Measurements from ENCODE around the gene ZNF592. TPM values are rescaled to one million over a fixed set of nuclear protein-coding genes. Genes with fewer than 3 reads are reported as not detected.
"Not testable (repeated sequence)": the region's sequence is repeated elsewhere in the genome, so short reads cannot be mapped to it uniquely, and the experiment has no call there.

The ZNF592 gene
- polyA plus RNA-seq, 1 donor (not counting 4 experiments of a cell fraction or from before 2014, with no cell fraction given): 4.1 TPM

DNA sequence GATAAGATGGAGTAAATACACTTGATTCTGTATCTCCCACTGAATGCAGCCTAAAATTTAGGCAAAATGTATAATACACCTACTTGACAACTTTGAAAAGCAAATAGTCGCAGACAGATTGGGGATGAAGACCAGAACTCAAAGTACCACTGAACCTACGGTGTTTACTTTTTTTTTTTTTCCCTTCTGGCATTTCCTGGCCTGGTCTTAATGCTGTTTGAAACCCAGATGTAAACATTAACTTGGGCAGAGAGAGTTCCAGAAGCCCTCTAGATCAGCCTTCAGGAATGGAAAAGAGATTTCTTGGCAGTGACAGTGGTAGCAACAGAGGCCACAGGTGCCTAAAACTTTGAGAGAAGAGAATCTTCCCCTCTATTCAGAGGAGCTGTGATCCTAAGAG is 96.6 kb downstream of the ZNF592 start:
- Histone ChIP-seq H3K4me2 (ENCODE audit: control insufficient read depth, extremely low read depth, insufficient read depth, low read depth, low read length) (no peak overlapping the region), H3K9me1 (ENCODE audit: control insufficient read depth, extremely low read depth, insufficient read depth, low read length) (no peaks in the 10 kb centered on the region), H3K9ac (ENCODE audit: control insufficient read depth, extremely low read depth, insufficient read depth, low read length) (no peak overlapping the region), H3K9me3 (ENCODE audit: control insufficient read depth, low read depth, low read length) (no peaks in the 10 kb centered on the region), H3K4me1 (ENCODE audit: control insufficient read depth, extremely low read depth, insufficient read depth, low read length) (no peaks in the 10 kb centered on the region), H3K79me2 (ENCODE audit: control insufficient read depth, insufficient read depth, low read length) (no peaks in the 10 kb centered on the region), H3K27me3 (ENCODE audit: control insufficient read depth, extremely low read depth, insufficient read depth, low read length) (no peaks in the 10 kb centered on the region), H3K36me3 (ENCODE audit: control insufficient read depth in 2 of 2, extremely low read depth in 1 of 2, insufficient read depth in 2 of 2, low read length in 2 of 2) (no peaks in the 10 kb centered on the region), H3K27ac (ENCODE audit: control insufficient read depth, insufficient read depth, low read length) (no peak overlapping the region), H3K4me3 (ENCODE audit: control insufficient read depth in 2 of 3, extremely low read depth in 1 of 3, insufficient read depth in 2 of 3, low read depth in 1 of 3, low read length in 3 of 3) (no peak overlapping the region), H2AFZ (ENCODE audit: control insufficient read depth, low read length) (no peak overlapping the region), H4K20me1 (ENCODE audit: control insufficient read depth, extremely low read depth, insufficient read depth, low read length) (no peaks in the 10 kb centered on the region)
- dilution Hi-C loops (cut with MboI; ENCODE audit: extremely low pct_ligation_motif_present, low sequenced_read_pairs): no loop called here
- DNase-seq (ENCODE audit: low read depth, low spot score): no peak
- no peak for FAIRE-seq
- no peak for TF ChIP-seq EZH2 (IDR thresholded peaks at IDR 0.05; ENCODE audit: low read length)
- TF ChIP-seq, protein P1, sequence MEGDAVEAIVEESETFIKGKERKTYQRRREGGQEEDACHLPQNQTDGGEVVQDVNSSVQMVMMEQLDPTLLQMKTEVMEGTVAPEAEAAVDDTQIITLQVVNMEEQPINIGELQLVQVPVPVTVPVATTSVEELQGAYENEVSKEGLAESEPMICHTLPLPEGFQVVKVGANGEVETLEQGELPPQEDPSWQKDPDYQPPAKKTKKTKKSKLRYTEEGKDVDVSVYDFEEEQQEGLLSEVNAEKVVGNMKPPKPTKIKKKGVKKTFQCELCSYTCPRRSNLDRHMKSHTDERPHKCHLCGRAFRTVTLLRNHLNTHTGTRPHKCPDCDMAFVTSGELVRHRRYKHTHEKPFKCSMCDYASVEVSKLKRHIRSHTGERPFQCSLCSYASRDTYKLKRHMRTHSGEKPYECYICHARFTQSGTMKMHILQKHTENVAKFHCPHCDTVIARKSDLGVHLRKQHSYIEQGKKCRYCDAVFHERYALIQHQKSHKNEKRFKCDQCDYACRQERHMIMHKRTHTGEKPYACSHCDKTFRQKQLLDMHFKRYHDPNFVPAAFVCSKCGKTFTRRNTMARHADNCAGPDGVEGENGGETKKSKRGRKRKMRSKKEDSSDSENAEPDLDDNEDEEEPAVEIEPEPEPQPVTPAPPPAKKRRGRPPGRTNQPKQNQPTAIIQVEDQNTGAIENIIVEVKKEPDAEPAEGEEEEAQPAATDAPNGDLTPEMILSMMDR (optimal IDR thresholded peaks at IDR 0.05 in 1 of 3, IDR thresholded peaks at IDR 0.05 in 1 of 3, conservative IDR thresholded peaks at IDR 0.05 in 1 of 3; ENCODE audit: extremely low read depth in 1 of 3, insufficient read depth in 2 of 3, low read length in 3 of 3): no peak

DNA sequence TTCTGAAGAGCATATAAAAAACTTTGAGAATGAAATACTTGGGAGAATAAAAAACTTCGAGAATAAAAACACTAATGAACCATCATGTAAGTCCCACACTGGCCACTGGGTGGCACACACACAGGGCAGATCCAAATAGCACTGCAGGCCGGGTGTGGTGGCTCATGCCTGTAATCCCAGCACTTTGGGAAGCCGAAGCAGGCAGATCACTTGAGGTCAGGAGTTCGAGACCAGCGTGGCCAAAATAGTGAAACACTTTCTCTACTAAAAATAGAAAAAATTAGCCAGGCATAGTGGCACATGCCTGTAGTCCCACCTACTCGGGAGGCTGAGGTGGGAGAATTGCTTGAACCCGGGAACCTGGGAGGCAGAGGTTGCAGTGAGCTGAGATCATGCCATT is 97.2 kb downstream of the ZNF592 start:
- H3K9me3 ChIP-seq (ENCODE audit: control insufficient read depth, low read depth, low read length); H3K4me2 ChIP-seq (ENCODE audit: control insufficient read depth, extremely low read depth, insufficient read depth, low read depth, low read length); H3K27me3 ChIP-seq (ENCODE audit: control insufficient read depth, extremely low read depth, insufficient read depth, low read length); H3K4me3 ChIP-seq (ENCODE audit: control insufficient read depth in 2 of 3, extremely low read depth in 1 of 3, insufficient read depth in 2 of 3, low read depth in 1 of 3, low read length in 3 of 3); dilution Hi-C loops (cut with MboI; ENCODE audit: extremely low pct_ligation_motif_present, low sequenced_read_pairs); H3K9me1 ChIP-seq (ENCODE audit: control insufficient read depth, extremely low read depth, insufficient read depth, low read length); H4K20me1 ChIP-seq (ENCODE audit: control insufficient read depth, extremely low read depth, insufficient read depth, low read length); H2AFZ ChIP-seq (ENCODE audit: control insufficient read depth, low read length); H3K79me2 ChIP-seq (ENCODE audit: control insufficient read depth, insufficient read depth, low read length); H3K9ac ChIP-seq (ENCODE audit: control insufficient read depth, extremely low read depth, insufficient read depth, low read length); H3K27ac ChIP-seq (ENCODE audit: control insufficient read depth, insufficient read depth, low read length); H3K4me1 ChIP-seq (ENCODE audit: control insufficient read depth, extremely low read depth, insufficient read depth, low read length); H3K36me3 ChIP-seq (ENCODE audit: control insufficient read depth in 2 of 2, extremely low read depth in 1 of 2, insufficient read depth in 2 of 2, low read length in 2 of 2): not testable (repeated sequence)
- FAIRE-seq (peak; percentile 81), DNase-seq (ENCODE audit: low read depth, low spot score) (peak; percentile 33)
- TF ChIP-seq, protein P1 (optimal IDR thresholded peaks at IDR 0.05 in 1 of 3, IDR thresholded peaks at IDR 0.05 in 1 of 3, conservative IDR thresholded peaks at IDR 0.05 in 1 of 3; ENCODE audit: extremely low read depth in 1 of 3, insufficient read depth in 2 of 3, low read length in 3 of 3): peak; percentile 56 to 72 (median 66)

All from keratinocyte (primary cell).